Measurements from ENCODE around the gene DECR2. TPM values are rescaled to one million over a fixed set of nuclear protein-coding genes. Genes with fewer than 3 reads are reported as not detected.

DECR2 gene
- polyA plus RNA-seq, 3 donors: 5.7 to 12.8 (median 8.7) TPM

DNA sequence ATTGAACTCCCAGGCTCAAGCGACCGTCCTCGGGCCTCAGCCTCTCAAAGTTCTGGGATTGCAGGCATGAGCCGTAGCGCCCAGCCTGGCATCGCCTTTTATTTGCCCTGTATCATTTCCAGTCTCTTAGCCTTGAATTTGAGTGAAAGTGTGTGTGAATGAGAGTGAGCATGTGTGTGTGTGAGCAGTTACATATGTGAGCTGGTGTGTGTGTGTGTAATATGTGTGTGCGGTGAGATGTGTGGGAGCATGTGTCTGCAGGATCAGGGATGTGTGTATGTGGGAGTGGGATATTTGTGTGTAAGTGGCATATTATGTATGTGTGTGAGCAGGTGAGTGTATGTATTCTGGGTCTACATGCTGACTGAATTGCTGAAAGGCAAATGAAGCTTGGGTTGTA is 29.2 kb downstream of the DECR2 start:
- TF ChIP-seq, protein P1, sequence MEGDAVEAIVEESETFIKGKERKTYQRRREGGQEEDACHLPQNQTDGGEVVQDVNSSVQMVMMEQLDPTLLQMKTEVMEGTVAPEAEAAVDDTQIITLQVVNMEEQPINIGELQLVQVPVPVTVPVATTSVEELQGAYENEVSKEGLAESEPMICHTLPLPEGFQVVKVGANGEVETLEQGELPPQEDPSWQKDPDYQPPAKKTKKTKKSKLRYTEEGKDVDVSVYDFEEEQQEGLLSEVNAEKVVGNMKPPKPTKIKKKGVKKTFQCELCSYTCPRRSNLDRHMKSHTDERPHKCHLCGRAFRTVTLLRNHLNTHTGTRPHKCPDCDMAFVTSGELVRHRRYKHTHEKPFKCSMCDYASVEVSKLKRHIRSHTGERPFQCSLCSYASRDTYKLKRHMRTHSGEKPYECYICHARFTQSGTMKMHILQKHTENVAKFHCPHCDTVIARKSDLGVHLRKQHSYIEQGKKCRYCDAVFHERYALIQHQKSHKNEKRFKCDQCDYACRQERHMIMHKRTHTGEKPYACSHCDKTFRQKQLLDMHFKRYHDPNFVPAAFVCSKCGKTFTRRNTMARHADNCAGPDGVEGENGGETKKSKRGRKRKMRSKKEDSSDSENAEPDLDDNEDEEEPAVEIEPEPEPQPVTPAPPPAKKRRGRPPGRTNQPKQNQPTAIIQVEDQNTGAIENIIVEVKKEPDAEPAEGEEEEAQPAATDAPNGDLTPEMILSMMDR (IDR thresholded peaks at IDR 0.05): no peak
- intact Hi-C loops (cut with micrococcal nuclease): no loop called here
- peaks cover 4% of the 10 kb centered on the region for H3K79me2 ChIP-seq (ENCODE audit: insufficient read depth, low read length)
- H3K4me1 ChIP-seq (ENCODE audit: control insufficient read depth in 1 of 2, insufficient read depth in 2 of 2, low read length in 2 of 2): peaks cover 11 to 15% of the 10 kb centered on the region in 2 donors
- H3K4me1 Mint-ChIP-seq: peaks cover 13% of the 10 kb centered on the region
- H3K27me3 ChIP-seq (ENCODE audit: control insufficient read depth in 2 of 2, insufficient read depth in 2 of 2, low read length in 2 of 2): peaks cover 0 to 13% of the 10 kb centered on the region in 2 donors
- no peak overlapping the region for H3K9ac ChIP-seq (ENCODE audit: insufficient read depth, low read length, poor library complexity, severe bottlenecking)
- WGBS (ENCODE audit: insufficient coverage): 96% methylated on average over 7 of the region's 7 CpGs
- H3K27ac Mint-ChIP-seq: no peak overlapping the region
- H3K9me3 Mint-ChIP-seq: peaks cover 0 to 7% (median 0%) of the 10 kb centered on the region in 7 donors
- H3K4me3 Mint-ChIP-seq: no peak overlapping the region
- H4K20me1 ChIP-seq (ENCODE audit: insufficient read depth, low read length): peaks cover 12% of the 10 kb centered on the region
- no peaks in the 10 kb centered on the region for H3K9me3 ChIP-seq (replicated peaks in 1 of 2; ENCODE audit: control insufficient read depth in 1 of 2, insufficient read depth in 1 of 2, low read length in 2 of 2)
- DNase-seq: no peak
- no peaks in the 10 kb centered on the region for H3K36me3 ChIP-seq (replicated peaks in 1 of 2; ENCODE audit: control insufficient read depth in 1 of 2, insufficient read depth in 2 of 2, low read length in 2 of 2)
- H3K27me3 Mint-ChIP-seq (ENCODE audit: low read depth in 3 of 3): peaks cover 18 to 22% (median 20%) of the 10 kb centered on the region in 3 donors
- H3K4me3 ChIP-seq (replicated peaks in 1 of 3; ENCODE audit: low read depth in 2 of 3, low read length in 3 of 3): no peak overlapping the region
- no peak overlapping the region for H2AFZ ChIP-seq (ENCODE audit: insufficient read depth, low read depth, low read length, poor library complexity, severe bottlenecking)
- peaks cover 7% of the 10 kb centered on the region in 2 donors for H3K36me3 Mint-ChIP-seq
- H3K27ac ChIP-seq (ENCODE audit: low read depth in 1 of 2, low read length in 2 of 2): no peak overlapping the region
- no peak overlapping the region for H3K4me2 ChIP-seq (replicated peaks; ENCODE audit: extremely low read depth, low read length, poor library complexity, severe bottlenecking)

GRCh38 chr16:440627-441026 is 38.9 kb downstream of the DECR2 start:
- DNase-seq: no peak
- Mint-ChIP-seq H3K27me3 (ENCODE audit: low read depth in 3 of 3) (peaks cover 0 to 4% (median 0%) of the 10 kb centered on the region in 3 donors), H3K4me1 (no peaks in the 10 kb centered on the region), H3K36me3 (no peaks in the 10 kb centered on the region), H3K27ac (no peak overlapping the region), H3K9me3 (no peaks in the 10 kb centered on the region), H3K4me3 (no peak overlapping the region)
- no peaks in the 10 kb centered on the region for H3K79me2 ChIP-seq (ENCODE audit: insufficient read depth, low read length)
- H3K27ac ChIP-seq (ENCODE audit: low read depth in 1 of 2, low read length in 2 of 2): no peak overlapping the region
- H3K9me3 ChIP-seq (replicated peaks in 1 of 2; ENCODE audit: control insufficient read depth in 1 of 2, insufficient read depth in 1 of 2, low read length in 2 of 2): no peaks in the 10 kb centered on the region
- H3K4me2 ChIP-seq (replicated peaks; ENCODE audit: extremely low read depth, low read length, poor library complexity, severe bottlenecking): no peak overlapping the region
- H3K36me3 ChIP-seq (replicated peaks in 1 of 2; ENCODE audit: control insufficient read depth in 1 of 2, insufficient read depth in 2 of 2, low read length in 2 of 2): no peaks in the 10 kb centered on the region
- H2AFZ ChIP-seq (ENCODE audit: insufficient read depth, low read depth, low read length, poor library complexity, severe bottlenecking): no peak overlapping the region
- no peak overlapping the region for H3K4me3 ChIP-seq (replicated peaks in 1 of 3; ENCODE audit: low read depth in 2 of 3, low read length in 3 of 3)
- H4K20me1 ChIP-seq (ENCODE audit: insufficient read depth, low read length): no peaks in the 10 kb centered on the region
- H3K4me1 ChIP-seq (ENCODE audit: control insufficient read depth in 1 of 2, insufficient read depth in 2 of 2, low read length in 2 of 2): no peaks in the 10 kb centered on the region
- no peaks in the 10 kb centered on the region for H3K27me3 ChIP-seq (ENCODE audit: control insufficient read depth in 2 of 2, insufficient read depth in 2 of 2, low read length in 2 of 2)
- 93% methylated on average over 4 of the region's 6 CpGs for WGBS (ENCODE audit: insufficient coverage)
- TF ChIP-seq, protein P1 (IDR thresholded peaks at IDR 0.05): no peak
- intact Hi-C loops (cut with micrococcal nuclease): no loop called here
- no peak overlapping the region for H3K9ac ChIP-seq (ENCODE audit: insufficient read depth, low read length, poor library complexity, severe bottlenecking)
